HepG2 (cell line): ENCODE measurements around the gene OGFOD3.
"Not testable (repeated sequence)": the region's sequence is repeated elsewhere in the genome, so short reads cannot be mapped to it uniquely, and the experiment has no call there.

Experiments used
- GZF1 ChIP-seq: sonication (generic); formaldehyde crosslinking; IDR thresholded peaks from 2 replicates; pipeline ENCODE4 v1.5.1; 2020; ENCODE audit warnings: mild to moderate bottlenecking, missing genetic modification reagents
- KLF13 ChIP-seq: sonication (generic); formaldehyde crosslinking; IDR thresholded peaks from 2 replicates; pipeline ENCODE4 v1.4.0; 2020; ENCODE audit warnings: mild to moderate bottlenecking, missing genetic modification reagents
- MTF1 ChIP-seq: sonication (generic); formaldehyde crosslinking; IDR thresholded peaks from 2 replicates; pipeline ENCODE4 v1.5.0; 2020; ENCODE audit warnings: missing genetic modification reagents
- POLR2AphosphoS5 ChIP-seq: IDR thresholded peaks from 2 replicates; pipeline ENCODE4 v1.6.1; 2012; ENCODE audit warnings: low read depth, low read length
- RFX5 ChIP-seq: IDR thresholded peaks from 2 replicates; pipeline ENCODE4 v1.6.1; 2011; ENCODE audit warnings: low read depth, low read length, improper control_type of control experiment
- TCF12 ChIP-seq, 2 experiments: fragments of 450-650 bp in 1 of 2; sonication (generic) in 1 of 2; formaldehyde crosslinking in 1 of 2; IDR thresholded peaks; 2 replicates each; pipeline versions ENCODE4 v1.6.1 to v1.8.0; 2017 to 2022; ENCODE audit warnings: antibody characterized with exemption in 1 of 2, mild to moderate bottlenecking in 1 of 2, missing genetic modification reagents in 1 of 2, moderate library complexity in 1 of 2
- TF ChIP-seq, protein P1 (sequence below): sonication (generic); formaldehyde crosslinking; IDR thresholded peaks from 2 replicates; pipeline ENCODE4 v1.5.0; 2020; ENCODE audit warnings: mild to moderate bottlenecking, missing genetic modification reagents, moderate library complexity

DNA sequence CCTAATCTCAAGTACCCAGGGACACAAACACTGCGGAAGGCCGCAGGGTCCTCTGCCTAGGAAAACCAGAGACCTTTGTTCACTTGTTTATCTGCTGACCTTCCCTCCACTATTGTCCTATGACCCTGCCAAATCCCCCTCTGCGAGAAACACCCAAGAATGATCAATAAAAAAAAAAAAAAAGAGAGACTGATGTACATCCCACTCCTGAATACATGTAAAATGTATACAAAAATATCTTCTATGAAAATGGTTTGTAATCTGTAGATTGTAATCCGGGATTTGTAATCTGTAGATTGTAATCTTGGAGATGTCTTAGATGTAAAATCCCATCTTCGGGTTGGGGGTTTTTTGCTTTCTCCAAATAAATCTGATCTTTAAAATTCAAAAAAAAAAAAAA, 41.1 kb downstream of the OGFOD3 start:
- not testable (repeated sequence) for TF ChIP-seq GZF1; MTF1 (CRISPR knock-in tag); KLF13 (CRISPR knock-in tag); TCF12 (IDR thresholded peaks at IDR 0.05); TCF12 (CRISPR knock-in tag; IDR thresholded peaks at IDR 0.05); RFX5; POLR2AphosphoS5
- TF ChIP-seq, protein P1, sequence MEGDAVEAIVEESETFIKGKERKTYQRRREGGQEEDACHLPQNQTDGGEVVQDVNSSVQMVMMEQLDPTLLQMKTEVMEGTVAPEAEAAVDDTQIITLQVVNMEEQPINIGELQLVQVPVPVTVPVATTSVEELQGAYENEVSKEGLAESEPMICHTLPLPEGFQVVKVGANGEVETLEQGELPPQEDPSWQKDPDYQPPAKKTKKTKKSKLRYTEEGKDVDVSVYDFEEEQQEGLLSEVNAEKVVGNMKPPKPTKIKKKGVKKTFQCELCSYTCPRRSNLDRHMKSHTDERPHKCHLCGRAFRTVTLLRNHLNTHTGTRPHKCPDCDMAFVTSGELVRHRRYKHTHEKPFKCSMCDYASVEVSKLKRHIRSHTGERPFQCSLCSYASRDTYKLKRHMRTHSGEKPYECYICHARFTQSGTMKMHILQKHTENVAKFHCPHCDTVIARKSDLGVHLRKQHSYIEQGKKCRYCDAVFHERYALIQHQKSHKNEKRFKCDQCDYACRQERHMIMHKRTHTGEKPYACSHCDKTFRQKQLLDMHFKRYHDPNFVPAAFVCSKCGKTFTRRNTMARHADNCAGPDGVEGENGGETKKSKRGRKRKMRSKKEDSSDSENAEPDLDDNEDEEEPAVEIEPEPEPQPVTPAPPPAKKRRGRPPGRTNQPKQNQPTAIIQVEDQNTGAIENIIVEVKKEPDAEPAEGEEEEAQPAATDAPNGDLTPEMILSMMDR (CRISPR knock-in tag), result not testable (repeated sequence)
